Stimulated activated CD4-positive, alpha-beta T cell treated with anti-CD3 and anti-CD28 coated beads, Interleukin-2, amount 100 ng/mL, for 4 hours (primary cell): ENCODE data around the gene SERP2.

ENCODE experiments used
- DNase-seq: peaks from one replicate; pipeline ENCODE4 v3.0.0-alpha.2; 2020; ENCODE audit warnings: low read depth

Gene SERP2

GRCh38 chr13:44435142-44435918 is 61.7 kb downstream of the SERP2 start:
- DNase-seq, result peak; percentile 85

DNA sequence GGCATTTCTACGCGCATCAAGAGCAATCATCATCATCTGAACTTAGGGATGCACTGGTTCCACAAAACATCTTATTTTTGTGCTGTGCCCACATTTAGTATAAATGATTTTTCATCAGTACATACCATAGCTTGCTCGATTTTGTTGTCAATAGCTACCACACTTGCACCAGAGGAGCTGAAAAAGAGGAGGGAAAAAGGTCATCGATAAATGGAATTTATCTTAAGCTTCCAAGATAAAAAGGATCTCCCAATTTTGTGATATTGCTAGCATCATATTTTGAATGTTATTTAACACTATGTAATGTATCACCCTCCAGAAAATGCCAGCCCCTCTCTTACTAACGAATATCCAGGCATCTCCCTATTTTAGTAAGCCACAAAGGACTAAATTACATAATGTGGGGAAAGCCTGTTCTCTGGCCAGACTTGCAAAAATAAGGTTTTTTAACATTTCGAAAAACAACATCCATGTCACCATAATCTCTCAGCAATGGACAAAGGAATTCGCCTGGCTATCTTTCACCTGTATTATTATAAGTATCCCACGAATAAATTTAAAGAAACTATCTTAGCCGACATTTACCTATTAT is 62.4 kb downstream of the SERP2 start:
- no peak for DNase-seq

DNA sequence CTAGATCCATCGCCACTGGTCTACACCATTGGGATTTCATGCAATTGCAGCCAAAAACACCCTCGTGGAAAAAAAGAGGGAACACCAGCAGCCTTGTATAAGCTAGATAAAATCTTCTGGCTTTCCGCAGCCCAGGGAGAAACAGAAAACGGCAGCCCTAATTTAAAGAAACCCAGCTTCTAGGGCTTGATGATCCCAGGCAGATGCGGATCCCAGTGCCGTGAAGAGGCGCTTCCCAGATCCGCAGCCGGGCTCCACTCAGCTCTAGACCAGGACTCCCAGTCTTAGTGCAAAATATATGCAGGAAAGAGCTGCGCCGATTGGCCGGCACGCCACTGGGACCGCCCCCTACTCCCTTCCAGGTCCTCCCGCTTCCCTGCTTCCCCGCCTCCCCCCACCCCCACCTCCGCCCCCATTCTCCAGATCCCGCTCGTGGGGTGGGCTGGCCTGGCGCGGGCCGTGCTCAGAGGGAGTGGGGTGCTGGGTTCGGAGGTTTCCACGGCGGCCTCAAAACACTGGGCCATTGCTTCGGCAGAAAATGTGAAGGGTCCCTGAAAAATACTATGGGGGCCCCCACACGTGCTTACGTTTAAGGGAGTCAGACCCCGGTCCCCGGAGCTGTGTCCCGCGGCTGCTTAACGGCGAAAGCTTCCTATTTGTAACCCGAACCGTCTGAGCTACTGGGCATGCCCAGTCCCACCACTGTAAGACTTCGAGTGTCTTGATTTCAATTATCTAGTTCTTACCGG is 63.1 kb downstream of the SERP2 start:
- DNase-seq, result peak; percentile 19

DNA sequence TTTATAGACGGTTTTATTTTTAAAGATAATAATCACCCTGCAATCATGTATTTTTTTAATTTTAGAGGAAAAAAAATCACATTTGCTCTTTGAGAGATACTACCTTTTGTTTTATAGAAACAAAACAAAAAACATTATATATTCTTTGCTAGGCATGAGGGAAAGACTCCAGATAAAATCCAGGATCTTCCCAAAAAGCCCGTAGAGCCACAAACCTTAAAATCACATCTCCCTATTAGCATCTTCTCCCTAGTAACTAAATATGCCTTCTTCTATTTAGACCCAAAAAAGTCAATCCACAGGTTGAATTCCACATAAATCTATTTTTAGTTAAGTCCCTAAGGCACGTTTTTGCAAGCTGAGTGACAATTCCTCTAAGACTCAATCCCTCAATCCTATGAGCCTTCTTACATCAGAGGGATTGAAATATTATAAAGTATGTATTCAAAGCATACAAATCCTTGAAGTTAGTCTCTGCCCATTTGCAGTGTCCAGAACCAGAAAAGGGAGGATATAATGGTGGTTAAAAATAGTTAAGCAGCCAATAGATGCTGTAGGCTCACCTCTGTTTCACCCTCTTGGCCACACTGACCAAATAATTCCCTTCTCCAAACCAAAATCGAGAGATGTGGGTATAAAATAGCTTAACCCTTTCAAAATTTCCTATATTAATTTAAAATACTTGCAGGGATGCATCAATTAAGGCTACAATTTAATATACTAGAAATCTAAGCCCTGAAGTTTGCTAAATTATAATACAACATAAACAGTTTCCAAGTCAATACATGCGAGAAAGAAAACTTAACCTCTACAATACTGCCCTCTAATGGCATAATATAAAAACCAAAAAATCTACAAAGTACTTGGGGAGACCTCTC is 64.0 kb downstream of the SERP2 start:
- DNase-seq, result no peak

GRCh38 chr13:44438234-44438579 is 64.6 kb downstream of the SERP2 start:
- DNase-seq, result no peak

DNA sequence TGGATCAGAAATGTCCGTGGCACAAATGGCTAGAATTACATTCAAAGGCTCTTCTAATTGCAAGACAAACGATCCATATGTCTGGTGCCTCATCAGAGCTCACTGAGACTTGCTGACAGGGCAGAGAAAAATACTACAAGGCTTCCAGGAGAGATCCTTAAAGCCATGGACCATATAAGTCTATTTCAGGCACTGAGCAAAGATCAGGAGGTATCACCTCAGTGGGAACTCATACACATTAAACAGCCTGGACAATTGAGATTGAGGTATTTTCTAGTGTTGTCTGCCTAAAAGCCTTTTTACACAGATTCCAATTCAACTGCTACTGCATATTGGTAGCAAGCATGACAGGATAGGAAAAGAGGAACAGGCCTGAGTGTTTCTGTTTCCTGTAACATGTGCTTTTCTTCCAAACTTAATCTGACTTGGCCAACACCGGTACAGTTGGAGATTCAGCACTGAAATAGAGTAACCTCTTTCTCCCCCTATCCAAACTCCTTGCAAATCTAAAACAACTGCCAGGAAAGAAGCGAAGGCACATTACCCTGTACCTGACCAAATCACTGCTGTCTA is 65.9 kb downstream of the SERP2 start:
- DNase-seq, result no peak

- no peak for DNase-seq
Measured at GRCh38 chr13:44440046-44440608, 66.5 kb downstream of the SERP2 start.
